HG03135 (cell line): ENCODE data around the gene AGMO.

Experiments
- ATAC-seq: cut with Tn5 transposase; IDR thresholded peaks from one replicate; pipeline ENCODE4 v1.9.1; 2021; ENCODE audit warnings: mild to moderate bottlenecking, moderate library complexity; ENCODE audit not compliant: unreplicated experiment

Gene AGMO

DNA sequence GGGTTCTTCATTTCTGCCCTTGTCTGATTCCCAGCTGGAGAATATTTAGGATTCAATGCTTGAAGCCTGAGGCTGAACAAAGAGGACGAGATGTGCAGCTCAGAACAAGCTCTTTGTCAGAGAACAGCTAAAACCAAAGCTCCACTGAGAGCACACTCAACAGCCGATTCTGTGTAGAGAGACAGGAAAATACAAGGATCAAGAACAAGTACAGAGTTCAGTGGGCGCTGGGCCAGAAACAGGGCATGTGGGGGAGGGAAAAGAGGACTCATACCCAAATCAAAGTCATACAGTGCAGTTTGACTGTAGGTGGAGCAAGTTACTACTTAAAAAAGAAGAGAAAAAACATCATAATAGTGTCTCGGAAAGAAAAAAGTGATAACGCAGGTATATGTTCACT is at the start of gene AGMO:
Gene AGMO, minus strand, starts transcription at position 181 of the 400 bp plus-strand sequence.
- no peak for ATAC-seq

DNA sequence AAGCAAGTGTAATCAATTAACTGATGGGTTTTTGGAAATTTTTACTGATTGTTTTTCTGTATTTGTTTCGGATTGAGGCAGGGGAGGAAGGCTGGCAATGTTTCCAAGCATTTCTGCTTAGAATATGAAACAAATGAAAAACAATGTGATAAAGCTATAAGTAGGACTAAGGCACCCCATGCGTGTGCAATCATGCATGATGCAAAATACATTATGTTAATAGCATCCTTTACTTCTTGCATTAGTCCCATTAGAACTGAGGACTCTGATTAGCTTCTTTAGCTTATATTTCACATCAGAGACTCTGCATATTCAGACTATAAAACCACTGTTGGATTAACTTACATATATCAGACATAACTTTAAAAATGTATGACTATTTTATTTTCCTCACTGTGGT is 48.7 kb upstream of the AGMO start:
- ATAC-seq, result no peak

DNA sequence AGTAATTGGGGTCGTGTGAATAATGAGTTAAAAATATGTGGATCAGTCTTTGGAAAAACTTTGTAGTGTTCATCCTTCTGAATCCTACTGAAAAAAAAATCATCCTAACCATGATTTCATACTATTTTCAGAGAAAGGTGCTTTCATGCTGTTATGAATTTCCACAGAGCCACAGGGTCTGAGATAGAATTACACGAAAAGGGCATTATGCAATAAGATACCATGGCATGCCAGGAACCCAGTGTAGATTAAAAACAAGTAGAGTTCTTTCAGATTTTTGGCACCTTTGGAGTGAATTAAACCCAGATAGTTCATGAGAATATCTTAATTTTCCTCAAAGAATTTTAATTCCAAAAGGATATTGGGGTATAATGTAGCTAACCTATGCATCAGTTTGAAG is 47.5 kb upstream of the AGMO start:
- no peak for ATAC-seq

DNA sequence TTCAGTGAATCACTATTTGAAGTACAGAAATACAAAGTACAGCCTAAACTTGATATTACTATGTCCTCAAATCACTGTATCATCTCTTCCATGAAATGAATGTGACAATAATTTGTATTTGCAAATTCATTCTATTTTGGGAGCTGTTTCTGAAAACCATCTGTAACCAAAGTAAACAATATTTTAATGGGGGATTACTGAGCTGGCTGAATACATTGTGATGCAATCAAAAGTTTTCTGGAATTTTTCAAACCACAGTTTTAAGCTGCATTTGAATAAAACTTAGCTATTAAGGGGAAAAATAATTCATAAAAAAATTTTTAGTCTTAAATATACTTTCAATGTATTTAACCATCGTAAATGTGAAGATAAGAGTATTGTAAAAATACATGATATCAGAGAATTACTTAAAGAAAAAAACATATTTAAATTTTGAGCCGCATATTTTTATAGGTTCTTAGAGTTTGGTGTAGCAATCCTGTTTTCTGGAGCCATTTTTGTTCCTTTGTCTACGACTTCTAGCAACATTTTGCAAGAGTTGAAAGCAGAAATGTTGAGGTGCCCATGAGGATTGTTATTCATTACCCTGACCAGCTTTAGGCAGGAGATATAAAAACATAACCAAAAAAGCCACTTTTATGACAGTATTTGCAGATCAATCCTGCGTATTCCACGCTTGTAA is 45.9 kb upstream of the AGMO start:
- ATAC-seq, result no peak

DNA sequence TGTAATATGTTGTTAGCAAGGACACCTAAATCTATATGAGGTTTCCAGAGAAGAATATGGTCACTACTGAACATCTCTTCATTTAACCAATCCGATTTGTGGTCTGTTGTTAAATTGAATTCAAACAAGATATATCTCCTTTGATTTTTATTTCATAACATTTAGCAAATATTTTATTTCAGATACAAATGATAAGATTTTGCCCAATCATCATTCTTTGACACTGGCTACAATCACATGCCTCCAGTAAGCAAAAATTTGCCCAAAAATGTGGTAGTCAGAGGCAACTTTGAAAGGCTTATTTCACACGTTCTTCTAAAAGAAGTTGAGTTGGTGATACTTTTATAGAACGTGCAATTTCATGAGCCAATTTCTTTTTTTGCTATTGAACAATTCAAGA is 44.7 kb upstream of the AGMO start:
- ATAC-seq, result no peak

DNA sequence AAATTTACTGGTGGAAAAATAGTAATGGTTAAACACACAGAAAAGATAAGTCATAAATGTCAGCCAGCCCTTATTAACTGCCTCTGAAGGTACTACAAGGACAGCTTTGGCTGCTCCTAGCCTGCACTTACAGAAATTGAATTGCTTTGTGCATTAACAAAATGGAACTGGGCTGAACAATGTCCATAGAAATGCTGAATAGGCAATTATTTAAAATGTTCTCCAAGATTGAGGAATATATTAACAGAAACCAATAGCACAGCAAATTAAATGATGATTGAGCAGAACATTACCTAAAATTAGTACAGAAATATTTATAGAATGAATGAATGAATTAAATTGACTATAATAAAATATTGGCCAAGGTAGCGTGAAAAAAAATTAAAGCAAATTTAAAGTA is 42.4 kb upstream of the AGMO start:
- no peak for ATAC-seq

DNA sequence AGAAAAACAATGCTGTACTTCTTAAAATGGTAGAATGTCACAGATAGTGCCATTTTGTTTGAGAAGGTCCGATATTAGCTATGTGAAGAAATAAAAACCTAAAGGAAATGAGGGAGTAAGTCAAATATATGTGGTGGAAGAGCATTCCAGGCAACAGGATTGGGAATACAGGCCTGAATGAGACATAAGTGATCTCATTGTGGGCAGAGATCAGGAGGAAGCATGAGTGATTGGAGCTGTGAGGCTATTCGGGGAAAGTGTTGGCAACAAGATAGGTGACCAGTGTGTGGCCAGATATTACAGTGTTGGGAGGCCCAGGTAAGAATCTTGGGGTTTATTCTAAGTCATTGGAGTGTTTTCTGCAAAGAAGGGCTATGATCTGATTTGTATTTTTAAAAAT is 41.3 kb upstream of the AGMO start:
- no peak for ATAC-seq

DNA sequence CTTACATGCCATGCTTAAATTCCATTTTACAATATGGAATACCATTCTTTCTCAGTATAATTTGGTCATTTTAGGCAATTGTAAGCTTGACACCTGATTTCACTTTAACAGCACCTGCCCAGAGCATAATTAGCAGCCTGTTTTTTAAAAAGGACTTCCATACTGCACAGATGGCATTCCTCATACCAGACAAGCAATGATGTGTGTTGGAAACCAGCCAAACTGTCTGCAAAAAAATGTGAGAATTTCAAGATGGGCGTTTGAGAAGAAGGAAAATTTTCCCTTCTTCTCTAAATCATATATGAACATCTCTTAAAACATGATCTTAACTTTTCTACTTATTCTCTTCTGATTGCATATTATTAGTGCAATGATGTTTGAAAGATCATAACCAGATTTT is 40.4 kb upstream of the AGMO start:
- no peak for ATAC-seq

DNA sequence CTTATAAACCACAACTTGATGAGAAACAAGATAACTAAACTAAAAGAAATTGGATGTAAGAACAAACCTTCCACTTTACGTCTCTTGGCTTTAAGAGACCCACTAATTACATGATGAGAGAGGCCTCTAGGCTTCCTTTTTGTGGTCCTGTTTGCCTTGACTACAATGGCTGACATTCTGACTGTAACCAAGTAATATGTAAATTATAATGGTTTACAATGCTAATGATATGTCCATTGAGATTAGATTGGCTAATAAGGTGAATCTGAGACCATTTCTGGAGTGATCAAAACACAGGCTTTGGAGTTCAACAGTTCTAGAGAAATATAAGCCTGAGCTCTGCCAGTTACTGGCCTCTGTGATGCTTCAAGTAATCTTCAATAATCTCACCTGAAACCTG is 39.4 kb upstream of the AGMO start:
- ATAC-seq, result no peak

DNA sequence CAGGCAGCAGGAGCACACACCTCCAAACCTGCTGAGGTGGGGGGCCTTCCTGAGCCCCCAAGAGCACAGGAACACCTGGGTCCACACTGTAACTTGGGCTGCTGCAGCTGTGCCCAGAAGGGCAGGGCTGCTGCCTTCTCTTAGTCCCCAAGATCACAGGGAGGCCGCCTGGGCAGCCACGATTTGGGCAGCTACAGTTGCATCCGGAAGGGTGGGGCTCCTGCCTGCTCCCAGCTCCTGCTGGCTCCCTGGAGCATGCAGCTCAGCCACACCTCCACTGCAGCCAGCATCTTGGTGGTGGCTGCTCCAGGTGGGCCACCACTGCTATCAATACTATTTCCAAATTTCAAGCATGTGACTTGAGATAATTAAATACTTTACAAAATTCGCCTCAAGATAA is 38.5 kb upstream of the AGMO start:
- no peak for ATAC-seq

DNA sequence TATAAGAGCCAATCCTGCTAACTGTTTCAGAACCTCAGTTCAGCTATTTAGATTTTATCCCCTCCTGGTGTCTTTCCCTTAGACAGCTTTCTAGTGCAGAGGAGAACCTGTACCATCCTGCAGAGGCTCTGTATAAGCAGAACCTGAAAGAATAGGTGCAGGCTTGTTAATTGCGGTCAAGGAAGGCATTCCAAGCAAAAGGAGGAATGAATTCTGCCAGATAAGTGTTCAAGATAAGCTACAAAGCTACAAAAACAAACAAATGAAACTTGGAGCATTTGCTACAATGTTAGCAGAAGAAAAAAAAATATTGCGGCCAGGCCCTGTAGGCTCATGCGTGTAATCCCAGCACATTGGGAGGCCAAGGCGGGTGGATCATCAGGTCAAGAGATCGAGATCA is 32.6 kb upstream of the AGMO start:
- no peak for ATAC-seq

DNA sequence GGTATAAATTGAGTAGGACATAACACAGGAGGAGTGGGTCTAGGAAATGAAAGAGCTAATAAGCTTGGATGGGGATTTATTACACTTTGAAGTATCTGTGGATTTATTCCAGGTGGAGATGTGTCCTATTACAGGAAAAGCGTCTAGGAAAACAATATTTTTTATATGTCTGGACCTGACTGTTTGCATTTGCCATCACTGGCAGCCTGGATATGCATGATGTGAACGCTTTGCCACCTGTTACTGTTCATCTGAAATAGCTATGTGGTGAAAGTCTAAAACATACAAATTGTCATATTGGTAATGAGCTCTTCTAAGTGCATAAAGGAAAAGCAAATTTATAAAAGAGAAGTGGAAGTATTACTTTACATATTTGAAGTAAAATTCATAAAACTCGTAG is 31.6 kb upstream of the AGMO start:
- no peak for ATAC-seq

DNA sequence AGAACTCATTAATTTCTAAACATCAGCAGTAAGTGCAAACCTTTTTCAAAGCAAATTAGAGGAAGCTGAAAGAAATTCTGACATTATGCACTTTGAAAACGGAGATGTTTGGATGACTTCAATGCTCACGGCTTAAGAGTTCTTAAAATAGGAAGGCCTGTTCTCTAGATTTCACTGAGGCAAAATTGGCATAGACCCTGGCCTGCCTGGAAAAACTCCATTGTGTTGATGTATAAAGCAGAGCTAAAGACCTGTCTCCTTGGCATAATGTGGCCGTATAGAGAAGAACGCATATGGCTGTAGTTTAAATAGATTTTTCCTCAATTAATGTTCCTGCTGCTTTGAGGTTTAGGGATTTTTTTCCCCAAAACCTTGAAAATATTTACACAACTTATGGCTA is 24.5 kb upstream of the AGMO start:
- ATAC-seq, result no peak

DNA sequence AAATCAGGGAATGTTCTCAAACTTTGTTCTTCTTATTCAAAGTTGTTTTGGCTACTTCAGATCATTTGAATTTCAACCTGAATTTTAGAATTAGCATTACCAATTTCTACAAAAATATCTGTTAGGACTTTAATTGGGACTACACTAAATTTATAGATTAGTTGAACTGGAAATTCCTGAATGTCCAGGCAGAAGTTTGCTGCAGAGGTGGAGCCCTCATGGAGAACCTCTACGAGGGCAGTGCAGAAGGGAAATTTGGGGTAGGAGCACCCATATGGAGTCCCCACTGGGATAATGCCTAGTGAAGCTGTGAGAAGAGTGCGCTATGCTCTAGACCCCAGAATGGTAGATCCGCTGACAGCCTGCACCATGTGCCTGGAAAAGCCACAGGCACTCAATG is 22.8 kb upstream of the AGMO start:
- ATAC-seq, result no peak

DNA sequence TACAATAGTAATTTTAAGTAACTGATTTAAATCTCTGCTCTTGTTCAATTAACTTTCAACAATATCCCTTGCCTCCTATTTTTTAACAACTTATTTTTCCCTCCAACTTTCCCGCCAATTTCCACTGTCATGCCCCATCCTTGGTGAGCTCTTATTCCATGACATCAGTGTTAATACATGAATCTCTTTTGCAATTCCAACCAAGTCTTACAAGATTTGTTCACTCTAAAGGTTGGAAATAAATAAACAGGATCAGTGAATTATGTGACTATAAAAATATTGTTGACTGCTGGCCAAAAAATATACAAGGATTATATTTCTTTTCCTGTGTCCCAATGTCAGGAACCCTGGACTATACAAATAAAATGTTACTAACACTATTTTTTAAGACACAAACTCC is 21.0 kb upstream of the AGMO start:
- no peak for ATAC-seq

DNA sequence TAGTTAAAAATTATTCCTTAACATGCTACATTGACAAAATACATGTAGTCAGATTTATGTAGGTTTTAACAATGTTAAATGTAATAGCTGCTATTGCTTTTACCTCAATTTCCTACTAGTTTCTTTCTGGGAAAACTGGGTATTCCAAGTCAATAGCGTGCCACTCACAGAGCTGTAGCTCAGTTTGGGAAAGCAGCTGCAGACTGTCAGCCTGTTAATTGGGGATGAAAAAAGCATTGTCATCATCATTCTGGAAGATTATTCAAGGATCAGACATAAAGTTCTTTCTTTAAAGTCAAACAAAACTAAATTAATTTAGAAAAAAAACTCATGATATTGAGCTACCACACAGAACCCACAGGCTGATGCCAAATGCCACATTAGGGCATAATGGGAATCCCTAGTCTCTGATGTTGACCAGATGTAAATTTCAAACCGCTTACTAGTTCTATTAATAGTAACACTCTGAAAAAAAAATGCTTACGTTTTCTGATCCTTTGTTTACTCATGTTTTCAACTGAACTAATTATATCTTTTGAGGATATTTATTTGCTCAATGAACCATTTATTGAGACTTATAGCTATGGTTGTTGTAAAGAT is 19.6 kb upstream of the AGMO start:
- ATAC-seq, result no peak

DNA sequence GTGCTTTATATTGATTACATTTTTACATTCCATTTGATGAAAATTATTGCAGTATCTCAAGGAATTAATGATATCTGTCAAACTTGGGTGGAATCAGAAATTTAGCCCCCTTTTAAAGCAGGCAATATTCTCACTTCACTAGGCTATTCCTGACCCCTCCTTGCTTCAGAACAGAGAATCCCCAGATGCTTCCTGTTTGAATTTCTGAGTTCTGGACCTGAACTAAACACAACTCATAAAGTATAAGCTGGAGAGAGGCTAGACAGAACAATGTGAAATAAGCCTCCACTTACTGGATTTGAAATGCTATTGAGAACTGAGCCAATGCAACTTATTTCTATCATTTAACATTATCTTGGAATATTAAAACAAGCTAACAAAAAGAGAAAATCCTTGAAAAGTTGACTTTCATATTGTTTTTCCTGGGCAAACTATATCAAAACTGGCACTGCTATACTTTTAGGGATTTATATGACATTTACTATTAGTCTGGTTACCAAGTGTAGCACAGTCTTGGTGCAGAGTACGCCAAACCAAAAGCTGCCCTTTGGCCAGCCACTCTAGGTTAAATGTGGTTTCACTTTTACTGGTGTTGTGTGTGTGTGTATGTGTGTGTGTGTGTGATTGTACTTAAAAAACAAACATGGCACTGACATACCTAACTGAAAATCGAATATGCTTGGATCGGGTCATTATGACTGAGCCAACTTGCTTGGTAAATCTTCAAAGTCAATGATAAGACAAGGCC is 19.0 kb upstream of the AGMO start:
- ATAC-seq, result no peak

DNA sequence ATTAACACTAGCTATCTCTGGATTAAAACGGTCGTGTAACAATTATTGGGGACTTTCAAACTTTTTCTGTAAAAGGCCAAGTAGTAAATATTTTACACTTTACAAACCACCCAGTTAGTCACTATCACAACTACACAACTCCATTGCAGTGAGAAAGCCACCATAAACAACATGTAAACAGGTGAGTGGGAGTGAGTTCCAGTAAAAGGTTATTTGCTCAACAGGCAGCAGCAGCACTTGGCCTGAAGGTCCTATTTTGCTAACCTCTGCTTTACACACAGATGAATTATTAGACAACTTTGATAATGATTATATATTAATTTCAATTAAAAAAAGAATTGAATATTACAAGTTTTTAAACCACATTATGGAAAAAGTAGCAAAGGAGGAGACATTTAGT is 15.8 kb upstream of the AGMO start:
- no peak for ATAC-seq

DNA sequence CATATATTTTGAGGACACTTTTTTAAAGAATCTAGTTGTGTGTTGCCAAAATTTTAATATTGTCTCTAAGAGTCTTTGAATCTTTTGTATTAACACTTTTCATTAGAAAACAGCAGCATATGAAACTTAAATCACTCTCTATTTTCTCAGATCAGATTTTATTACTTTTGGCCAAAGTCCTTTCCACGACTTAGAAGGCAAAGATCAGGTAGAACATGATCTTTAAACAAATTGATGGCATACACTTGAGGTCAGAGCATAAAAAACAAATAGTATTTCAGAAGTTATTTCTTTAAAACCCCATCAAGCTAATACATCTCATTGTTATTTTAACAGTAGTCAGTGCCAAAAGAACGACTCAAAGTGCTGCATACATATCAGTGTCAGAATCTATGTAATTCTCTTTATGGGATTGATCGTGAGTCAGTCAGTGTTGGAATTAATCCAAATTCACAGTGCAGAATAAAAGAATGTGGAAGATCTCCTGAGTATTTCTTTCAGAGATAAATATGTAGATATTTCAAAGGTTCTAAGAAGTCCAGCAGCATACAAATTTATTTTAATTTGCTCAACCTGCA is 9.6 kb upstream of the AGMO start:
- no peak for ATAC-seq

DNA sequence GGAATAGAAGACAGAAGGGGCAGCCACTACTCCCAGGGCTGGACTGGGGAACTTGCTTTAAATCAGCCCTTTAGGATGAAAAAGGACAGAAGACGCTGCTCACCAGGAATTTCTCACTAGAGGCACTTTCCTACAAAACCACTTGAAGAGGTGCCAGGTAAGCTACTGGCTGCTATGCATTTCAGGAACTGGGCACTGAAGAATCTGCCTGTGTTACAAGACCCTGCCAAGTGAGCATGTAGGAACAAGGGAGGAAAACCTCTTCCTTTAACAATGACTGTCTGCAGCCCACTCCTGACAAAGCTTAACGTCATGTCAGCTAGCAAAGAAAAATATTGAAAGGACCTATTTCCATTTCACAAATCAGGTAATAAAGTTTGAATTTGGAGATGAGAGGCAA is 5.8 kb upstream of the AGMO start:
- no peak for ATAC-seq

DNA sequence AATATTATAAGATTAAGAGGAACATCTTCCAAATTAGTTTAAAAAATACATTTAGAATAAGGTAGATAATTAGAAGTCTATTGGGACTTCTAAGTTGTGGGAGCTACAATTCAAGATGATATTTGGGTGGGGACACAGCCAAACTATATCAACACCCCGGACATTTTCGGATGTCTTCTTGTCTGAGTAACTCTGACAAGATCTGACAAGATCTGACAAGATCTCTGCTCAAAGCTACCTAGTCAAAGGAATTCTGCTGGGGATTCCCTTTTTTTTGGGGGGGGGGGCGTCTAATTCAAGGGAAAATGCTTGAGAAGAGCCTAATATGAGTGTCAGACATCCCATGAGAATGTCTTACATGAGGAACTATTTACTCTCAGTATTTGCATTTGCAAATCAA is 5.2 kb upstream of the AGMO start:
- ATAC-seq, result no peak

DNA sequence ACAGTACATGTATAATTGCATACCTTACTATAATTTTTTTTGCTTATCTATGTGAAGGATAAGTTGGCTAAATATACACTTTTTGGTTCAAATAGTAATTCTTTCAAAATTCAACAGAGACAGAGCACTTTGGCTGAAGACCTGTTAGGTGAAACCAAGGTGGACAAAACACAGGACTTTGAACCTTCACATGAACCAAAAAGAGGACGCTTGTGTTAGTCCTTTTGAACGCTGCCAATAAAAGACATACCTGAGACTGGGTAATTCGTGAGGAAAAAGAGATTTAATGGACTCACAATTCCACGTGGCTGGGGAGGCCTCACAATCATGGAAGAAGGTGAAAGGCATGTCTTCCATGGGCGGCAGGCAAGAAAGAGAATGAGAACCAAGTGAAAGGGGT is 4.7 kb upstream of the AGMO start:
- no peak for ATAC-seq
